Stimulated activated CD8-positive, alpha-beta memory T cell treated with anti-CD3 and anti-CD28 coated beads, Interleukin-7, amount 100 ng/mL, for 4 hours (primary cell): ENCODE results near the gene BIN2.
"Not testable (repeated sequence)": the region's sequence is repeated elsewhere in the genome, so short reads cannot be mapped to it uniquely, and the experiment has no call there.

Experiments
- DNase-seq, 2 donors: peaks; one replicate each; pipeline ENCODE4 v3.0.0-alpha.2; 2020; ENCODE audit warnings: low read depth in 2 of 2

BIN2 gene

GRCh38 chr12:51345681-51346080 is 21.7 kb upstream of the BIN2 start:
- no peak for DNase-seq

- DNase-seq: no peak
Measured at GRCh38 chr12:51343201-51343600, 19.2 kb upstream of the BIN2 start.

- DNase-seq: no peak
Measured at GRCh38 chr12:51342416-51342815, 18.4 kb upstream of the BIN2 start.

GRCh38 chr12:51341251-51342007 is 17.5 kb upstream of the BIN2 start:
- DNase-seq: peak; percentile 33 to 62

GRCh38 chr12:51339750-51340149 is 15.8 kb upstream of the BIN2 start:
- no peak for DNase-seq

DNA sequence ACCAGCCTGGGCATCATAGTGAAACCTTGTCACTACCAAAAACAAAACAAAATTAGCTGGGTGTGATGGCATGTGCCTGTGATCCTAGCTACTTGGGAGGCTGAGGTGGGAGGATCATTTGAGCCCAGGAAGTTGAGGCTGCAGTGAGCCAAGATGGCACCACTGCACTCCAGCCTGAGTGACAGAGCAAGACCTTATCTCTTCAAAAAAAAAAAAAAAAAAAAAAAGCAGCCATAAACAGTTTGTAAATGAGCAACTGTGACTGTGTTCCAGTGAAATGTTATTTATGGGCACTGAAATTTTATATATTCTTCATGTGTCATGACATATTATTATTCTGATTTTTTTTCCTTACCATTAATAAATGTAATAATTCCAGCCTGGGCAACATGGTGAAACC is 13.4 kb upstream of the BIN2 start:
- not testable (repeated sequence) for DNase-seq

GRCh38 chr12:51335931-51336330 is 12.0 kb upstream of the BIN2 start:
- DNase-seq: no peak

GRCh38 chr12:51334764-51335163 is 10.8 kb upstream of the BIN2 start:
- DNase-seq: no peak

- no peak for DNase-seq
Measured at GRCh38 chr12:51333536-51333935, 9.6 kb upstream of the BIN2 start.

DNA sequence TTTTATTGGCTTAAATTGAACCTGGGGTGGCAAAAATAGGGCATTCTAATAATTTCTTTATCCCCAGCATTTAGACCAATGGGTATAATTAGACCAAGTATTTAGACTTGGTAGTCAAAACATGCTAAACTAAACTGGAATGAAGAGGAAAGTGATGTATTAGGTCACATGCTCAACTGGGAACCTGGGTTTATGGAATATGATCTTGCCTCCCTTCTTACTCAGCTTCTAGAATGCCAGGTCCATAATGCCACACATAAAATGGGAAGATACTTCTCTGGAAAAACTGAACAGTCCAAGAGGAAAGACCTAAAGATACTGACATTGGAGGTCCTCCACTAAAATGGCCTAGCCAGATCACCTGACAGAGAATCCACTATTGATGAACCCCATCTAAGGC is 6.2 kb upstream of the BIN2 start:
- DNase-seq: no peak

DNA sequence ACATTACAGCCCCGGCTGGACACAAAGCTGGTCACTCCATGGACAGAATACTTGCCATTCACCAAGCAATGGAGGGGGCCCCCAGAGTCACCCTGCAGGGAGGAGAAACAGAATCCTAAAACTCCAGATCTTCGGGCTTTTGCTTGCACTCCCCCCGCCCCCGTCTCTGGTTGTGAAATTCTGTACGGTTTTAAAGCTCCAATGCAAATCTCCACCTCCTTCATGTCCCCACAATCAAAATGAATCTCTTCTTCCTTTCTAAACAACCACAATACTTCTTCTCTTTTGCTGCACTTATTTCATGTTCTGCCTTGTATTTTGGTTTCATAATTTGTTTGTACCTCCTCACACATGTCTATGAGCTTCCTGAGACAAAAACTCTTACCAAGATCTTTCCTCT is 5.8 kb upstream of the BIN2 start:
- DNase-seq: no peak

DNA sequence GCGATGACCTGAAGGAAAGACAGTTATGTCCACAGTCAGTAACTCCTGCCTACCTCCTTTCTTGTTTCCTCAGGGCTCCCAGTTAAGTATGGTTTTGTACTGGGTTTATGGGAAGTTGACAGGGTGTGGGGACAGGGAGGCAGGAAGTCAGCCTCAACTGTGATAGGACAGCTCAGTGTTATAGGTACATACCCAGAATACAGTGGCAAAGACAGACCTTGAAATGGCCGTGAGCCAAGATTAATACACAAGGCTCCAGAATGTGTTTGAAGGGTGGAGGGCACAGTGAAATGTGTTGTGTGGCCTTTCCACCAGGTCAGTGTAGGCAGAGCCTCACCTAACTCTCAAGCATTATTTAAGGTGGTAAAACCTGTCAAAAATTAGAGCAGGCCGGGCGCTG is 4.6 kb upstream of the BIN2 start:
- DNase-seq: no peak

- DNase-seq: no peak
Measured at GRCh38 chr12:51326698-51327439, 2.9 kb upstream of the BIN2 start.

DNA sequence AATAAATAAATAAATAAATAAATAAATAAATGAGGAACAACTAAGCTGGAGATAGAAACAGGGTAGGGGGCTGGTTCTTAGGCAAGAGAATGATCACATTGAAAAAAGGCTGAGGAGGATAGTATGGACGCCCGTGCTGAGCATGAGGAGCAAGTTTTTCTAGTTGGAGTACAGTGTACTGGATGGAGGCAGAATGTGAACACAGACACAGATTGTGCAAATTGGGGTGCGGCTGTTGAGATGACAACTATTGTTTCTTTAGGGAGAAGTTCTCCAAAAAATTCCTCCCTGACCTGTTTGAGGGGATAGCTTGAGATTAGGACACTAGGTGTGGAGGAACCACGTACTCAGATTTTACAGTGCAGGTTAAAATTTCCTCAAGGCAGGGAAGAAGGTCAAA is 979 bp upstream of the BIN2 start:
- no peak for DNase-seq

DNA sequence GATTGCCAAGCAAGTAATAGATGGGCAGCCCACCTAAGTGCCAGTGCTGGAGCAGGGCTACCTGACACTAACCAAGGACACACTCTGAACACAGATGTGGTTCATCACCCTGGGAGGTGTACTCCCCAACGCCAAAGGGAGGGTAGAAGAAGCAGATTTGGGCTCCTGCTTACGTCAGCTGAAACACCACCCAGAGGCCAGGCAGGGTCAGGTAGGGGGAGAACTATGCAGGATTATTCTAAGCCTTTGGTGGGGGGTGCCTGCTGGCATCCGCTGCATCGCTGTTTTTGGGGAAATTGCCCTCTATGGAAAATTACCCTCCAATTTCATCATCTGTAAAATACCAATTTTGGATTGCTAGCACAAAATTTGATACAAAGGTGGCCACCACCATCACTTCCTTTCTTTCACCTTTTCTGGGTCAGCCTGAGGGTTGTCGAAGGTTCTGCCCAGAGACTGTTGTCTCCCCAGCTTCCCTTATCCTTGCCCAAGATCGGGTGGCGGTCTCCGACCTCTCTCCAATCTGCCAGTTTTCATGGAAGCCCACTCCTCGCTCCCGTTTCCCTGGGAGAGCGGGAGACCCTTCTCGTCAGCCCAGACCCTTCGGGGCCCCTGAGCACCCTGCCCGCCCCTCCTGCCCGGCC is 535 bp downstream of the BIN2 start:
- peak; percentile 24 to 39 for DNase-seq

- no peak for DNase-seq
Measured at GRCh38 chr12:51322452-51322851, 1.5 kb downstream of the BIN2 start.

DNA sequence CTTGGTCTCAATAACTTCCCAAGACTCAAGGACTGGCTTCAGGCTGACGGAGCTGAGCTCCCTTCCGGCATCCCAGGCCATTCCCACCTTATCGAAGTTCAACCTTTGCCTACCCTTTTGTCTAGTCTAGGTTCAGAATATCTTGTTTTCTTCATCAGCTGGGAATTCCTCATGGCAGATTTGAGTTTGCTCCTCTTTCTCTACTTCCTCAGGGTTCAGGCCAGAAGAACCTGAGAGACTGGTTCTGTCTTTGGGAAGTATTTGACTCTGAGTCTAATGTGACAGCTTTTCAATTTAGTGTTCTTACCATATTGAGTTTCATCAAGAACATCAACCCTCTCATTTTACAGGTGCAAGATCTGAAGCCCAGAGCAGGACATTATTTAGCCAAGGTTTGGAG is 2.1 kb downstream of the BIN2 start:
- DNase-seq: no peak

DNA sequence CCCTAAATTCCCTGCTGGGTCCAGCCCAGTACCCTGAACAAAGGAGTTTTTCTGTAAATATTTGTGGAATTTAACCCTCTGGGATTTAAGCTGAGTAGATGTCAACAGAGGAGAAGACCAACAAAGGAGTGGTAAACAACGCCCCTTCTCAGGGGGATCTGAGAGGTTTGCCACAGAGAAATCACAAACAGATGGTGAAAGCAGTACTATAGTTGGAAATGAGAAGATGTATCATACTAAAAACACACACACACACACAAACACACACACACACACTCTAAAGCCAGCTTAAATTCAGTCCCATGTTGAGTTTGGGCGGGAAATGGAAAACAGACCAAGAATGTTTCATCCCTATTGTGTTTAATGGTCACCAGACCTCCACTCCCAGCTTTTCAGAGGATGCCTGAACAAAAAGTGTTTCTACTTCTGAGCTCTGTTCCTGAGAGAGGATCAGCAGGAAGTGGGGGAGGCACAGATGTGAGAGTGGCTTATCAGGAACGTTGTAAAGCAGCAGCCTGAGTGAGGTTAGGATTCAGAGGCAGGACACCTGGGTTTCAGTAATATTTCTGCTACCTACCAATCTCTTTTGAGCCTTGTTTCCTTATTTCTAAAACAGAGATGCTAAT is 3.2 kb downstream of the BIN2 start:
- DNase-seq: no peak

GRCh38 chr12:51320311-51320694 is 3.7 kb downstream of the BIN2 start:
- DNase-seq: no peak

DNA sequence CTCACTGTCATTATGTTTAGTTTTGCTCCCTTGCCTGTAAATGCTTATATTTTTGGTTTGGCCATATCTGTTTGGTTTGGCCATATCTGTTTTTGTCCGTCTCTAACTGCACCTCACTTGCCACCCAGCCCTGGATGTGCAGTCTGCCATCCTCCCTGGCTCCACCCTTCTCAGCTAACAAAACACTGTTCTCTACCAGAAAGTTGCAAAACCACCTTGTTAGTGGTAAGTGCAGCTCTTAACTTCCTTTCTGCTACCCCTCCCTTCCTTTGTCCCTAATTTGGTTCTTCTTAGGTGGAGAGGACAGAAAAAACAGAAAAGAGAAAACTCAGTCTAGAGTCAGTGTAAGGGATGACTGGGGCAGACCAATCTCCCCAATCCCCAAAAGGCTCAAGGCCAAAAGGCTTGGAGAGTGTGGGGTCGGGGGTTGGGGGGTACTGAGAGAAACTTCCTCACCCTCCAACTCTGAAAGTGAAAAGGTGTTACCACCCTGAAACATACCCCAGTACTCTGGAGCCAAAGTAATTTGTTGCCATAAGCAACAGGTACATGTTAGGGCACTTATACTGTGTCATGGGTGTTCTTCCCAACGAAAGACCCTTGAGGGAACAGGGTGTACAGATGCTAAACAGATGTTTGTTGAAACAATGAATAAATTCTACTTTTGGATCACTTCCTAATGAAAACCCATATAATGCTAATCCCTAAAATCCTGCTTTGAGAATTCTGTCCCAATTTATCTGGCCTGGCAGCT is 5.0 kb downstream of the BIN2 start:
- peak in 1 of 2 donors; percentile 32 for DNase-seq

GRCh38 chr12:51318057-51318806 is 5.7 kb downstream of the BIN2 start:
- not testable (repeated sequence) for DNase-seq
